Measurements from ENCODE around the gene SLIT3. TPM values are rescaled to one million over a fixed set of nuclear protein-coding genes. Genes with fewer than 3 reads are reported as not detected.
A peak's percentile ranks its signal among the peaks of the same experiment; 100 is the strongest.

Gene SLIT3
- total and polyA plus RNA-seq, 4 donors = 4.6 to 48.5 (median 19.8) TPM

DNA sequence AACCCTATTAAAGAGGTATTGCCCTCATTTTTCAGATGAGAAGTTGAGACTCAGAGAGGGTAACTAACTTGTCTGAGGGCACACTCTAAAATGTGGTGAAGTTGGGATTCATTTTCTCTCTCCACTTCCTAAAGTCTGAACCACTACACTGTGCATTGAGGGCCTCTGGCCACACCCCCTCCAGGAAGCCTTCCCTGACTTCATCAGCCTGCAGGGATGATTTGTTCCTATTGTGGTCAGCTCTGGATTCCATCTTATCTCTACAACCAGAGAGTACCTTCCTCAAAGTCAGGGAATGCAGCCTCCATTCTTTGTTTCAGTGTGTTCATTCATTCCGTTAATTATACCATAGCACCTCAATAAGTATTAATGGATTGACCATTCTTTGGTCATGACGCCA lies 365.8 kb downstream of the SLIT3 start:
- Histone ChIP-seq H3K4me3 (no peak overlapping the region), H3K27me3 (ENCODE audit: control insufficient read depth in 3 of 3, insufficient read depth in 3 of 3, low read length in 2 of 3) (peaks cover 0 to 3% (median 0%) of the 10 kb centered on the region in 3 donors), H3K9me3 (ENCODE audit: control insufficient read depth in 4 of 4, insufficient read depth in 3 of 4, low read length in 3 of 4) (no peaks in the 10 kb centered on the region), H3K27ac (ENCODE audit: low read depth in 1 of 2, low read length in 1 of 2) (no peak overlapping the region), H3K36me3 (ENCODE audit: control insufficient read depth in 4 of 4, insufficient read depth in 4 of 4, low read length in 4 of 4) (no peaks in the 10 kb centered on the region), H3K4me1 (ENCODE audit: control insufficient read depth in 5 of 5, insufficient read depth in 5 of 5, low read length in 5 of 5) (peaks cover 0 to 2% (median 0%) of the 10 kb centered on the region in 5 donors), H3K9ac (ENCODE audit: insufficient read depth in 1 of 2, low read length in 2 of 2) (no peak overlapping the region)
- TF ChIP-seq, protein P1, sequence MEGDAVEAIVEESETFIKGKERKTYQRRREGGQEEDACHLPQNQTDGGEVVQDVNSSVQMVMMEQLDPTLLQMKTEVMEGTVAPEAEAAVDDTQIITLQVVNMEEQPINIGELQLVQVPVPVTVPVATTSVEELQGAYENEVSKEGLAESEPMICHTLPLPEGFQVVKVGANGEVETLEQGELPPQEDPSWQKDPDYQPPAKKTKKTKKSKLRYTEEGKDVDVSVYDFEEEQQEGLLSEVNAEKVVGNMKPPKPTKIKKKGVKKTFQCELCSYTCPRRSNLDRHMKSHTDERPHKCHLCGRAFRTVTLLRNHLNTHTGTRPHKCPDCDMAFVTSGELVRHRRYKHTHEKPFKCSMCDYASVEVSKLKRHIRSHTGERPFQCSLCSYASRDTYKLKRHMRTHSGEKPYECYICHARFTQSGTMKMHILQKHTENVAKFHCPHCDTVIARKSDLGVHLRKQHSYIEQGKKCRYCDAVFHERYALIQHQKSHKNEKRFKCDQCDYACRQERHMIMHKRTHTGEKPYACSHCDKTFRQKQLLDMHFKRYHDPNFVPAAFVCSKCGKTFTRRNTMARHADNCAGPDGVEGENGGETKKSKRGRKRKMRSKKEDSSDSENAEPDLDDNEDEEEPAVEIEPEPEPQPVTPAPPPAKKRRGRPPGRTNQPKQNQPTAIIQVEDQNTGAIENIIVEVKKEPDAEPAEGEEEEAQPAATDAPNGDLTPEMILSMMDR (IDR thresholded peaks at IDR 0.05; ENCODE audit: control extremely low read depth, extremely low read depth) = no peak
- DNase-seq (no peak), ATAC-seq (ENCODE audit: insufficient read depth, low FRiP score) (no peak)
- 96 to 97% methylated on average over 2 of the region's 2 CpGs for WGBS, 2 donors

DNA sequence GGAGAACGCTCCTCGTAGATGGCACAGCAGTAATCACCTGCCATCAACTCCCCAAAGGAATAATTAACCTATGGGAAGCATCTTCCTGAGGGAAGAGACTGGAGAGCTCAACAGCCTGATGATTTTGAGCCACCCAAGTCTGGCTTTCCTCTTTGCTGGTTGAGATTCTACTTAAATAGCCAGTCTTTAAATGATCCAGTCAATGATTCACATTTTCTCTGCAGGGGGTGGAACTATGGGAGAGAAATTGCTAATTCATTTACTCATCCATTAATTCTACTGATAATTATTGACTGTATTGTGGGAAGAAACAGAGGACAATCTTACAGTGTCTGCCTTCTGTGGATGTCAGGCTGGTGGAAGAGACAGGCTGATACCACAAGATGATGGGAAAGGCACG lies 366.8 kb downstream of the SLIT3 start:
- peaks cover 0 to 3% (median 0%) of the 10 kb centered on the region in 3 donors for H3K27me3 ChIP-seq (ENCODE audit: control insufficient read depth in 3 of 3, insufficient read depth in 3 of 3, low read length in 2 of 3)
- H3K4me1 ChIP-seq (ENCODE audit: control insufficient read depth in 5 of 5, insufficient read depth in 5 of 5, low read length in 5 of 5) = peaks cover 0 to 2% (median 0%) of the 10 kb centered on the region in 5 donors
- DNase-seq (no peak), ATAC-seq (ENCODE audit: insufficient read depth, low FRiP score) (no peak)
- no peaks in the 10 kb centered on the region for H3K9me3 ChIP-seq (ENCODE audit: control insufficient read depth in 4 of 4, insufficient read depth in 3 of 4, low read length in 3 of 4)
- peak overlapping the region in 1 of 2 donors; percentile 13 for H3K9ac ChIP-seq (ENCODE audit: insufficient read depth in 1 of 2, low read length in 2 of 2)
- TF ChIP-seq, protein P1 (IDR thresholded peaks at IDR 0.05; ENCODE audit: control extremely low read depth, extremely low read depth) = no peak
- H3K4me3 ChIP-seq = no peak overlapping the region
- 91 to 92% methylated on average over 3 of the region's 3 CpGs for WGBS, 2 donors
- H3K27ac ChIP-seq (ENCODE audit: low read depth in 1 of 2, low read length in 1 of 2) = no peak overlapping the region
- H3K36me3 ChIP-seq (ENCODE audit: control insufficient read depth in 4 of 4, insufficient read depth in 4 of 4, low read length in 4 of 4) = no peaks in the 10 kb centered on the region

DNA sequence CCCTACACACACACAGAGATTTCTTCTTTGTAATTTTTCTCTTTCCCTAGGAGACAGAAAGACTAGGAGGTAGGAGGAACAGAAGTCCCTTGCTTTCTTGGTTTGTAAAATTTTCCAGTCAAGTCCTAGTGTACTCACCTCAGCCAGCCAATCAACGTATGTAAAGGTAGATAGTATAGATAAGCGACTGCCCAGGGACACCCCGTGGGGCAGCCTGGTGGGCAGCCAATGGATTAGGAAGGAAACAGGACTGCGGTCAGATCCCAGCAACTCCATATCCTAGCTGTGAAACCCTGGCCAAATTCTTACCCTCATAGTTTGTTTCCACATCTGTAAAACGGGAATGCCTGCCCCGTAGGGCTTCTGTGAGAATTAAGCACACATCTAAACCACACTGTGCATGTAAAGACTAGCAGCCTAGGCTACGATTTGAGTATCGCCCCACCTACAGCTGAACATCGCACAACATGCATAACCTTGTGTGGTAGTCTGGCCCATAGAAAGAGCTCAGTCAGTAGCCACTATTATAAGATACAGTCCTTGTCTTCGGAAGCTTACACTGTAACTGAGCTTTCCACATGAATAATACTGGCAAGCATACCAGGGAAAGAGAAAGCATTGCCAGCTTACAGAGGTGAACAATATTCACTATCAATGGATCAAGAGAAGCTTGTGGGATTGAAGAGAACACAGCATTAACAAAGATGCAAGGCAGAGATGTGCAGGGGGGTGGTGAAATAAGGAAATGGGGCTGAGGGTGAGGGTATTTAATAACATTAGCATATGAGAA lies 368.3 kb downstream of the SLIT3 start:
- WGBS, 2 donors = 84 to 88% methylated on average over 10 of the region's 10 CpGs

More for the DNA sequence above, 368.3 kb downstream of the SLIT3 start:
- TF ChIP-seq, protein P1 (IDR thresholded peaks at IDR 0.05; ENCODE audit: control extremely low read depth, extremely low read depth) = no peak
- Histone ChIP-seq H3K27ac (ENCODE audit: low read depth in 1 of 2, low read length in 1 of 2) (no peak overlapping the region), H3K27me3 (ENCODE audit: control insufficient read depth in 3 of 3, insufficient read depth in 3 of 3, low read length in 2 of 3) (peaks cover 0 to 6% (median 0%) of the 10 kb centered on the region in 3 donors), H3K4me3 (no peak overlapping the region), H3K9me3 (ENCODE audit: control insufficient read depth in 4 of 4, insufficient read depth in 3 of 4, low read length in 3 of 4) (no peaks in the 10 kb centered on the region), H3K4me1 (ENCODE audit: control insufficient read depth in 5 of 5, insufficient read depth in 5 of 5, low read length in 5 of 5) (peaks cover 0 to 2% (median 0%) of the 10 kb centered on the region in 5 donors), H3K9ac (ENCODE audit: insufficient read depth in 1 of 2, low read length in 2 of 2) (no peak overlapping the region), H3K36me3 (ENCODE audit: control insufficient read depth in 4 of 4, insufficient read depth in 4 of 4, low read length in 4 of 4) (no peaks in the 10 kb centered on the region)
- no peak for ATAC-seq (ENCODE audit: insufficient read depth, low FRiP score)
- no peak for DNase-seq
